ENCODE results near the gene CAMK1G.

The CAMK1G gene

GRCh38 chr1:209661071-209661470, 77.6 kb downstream of the CAMK1G start:
- DNase-seq (ENCODE audit: low spot score) = no peak

DNA sequence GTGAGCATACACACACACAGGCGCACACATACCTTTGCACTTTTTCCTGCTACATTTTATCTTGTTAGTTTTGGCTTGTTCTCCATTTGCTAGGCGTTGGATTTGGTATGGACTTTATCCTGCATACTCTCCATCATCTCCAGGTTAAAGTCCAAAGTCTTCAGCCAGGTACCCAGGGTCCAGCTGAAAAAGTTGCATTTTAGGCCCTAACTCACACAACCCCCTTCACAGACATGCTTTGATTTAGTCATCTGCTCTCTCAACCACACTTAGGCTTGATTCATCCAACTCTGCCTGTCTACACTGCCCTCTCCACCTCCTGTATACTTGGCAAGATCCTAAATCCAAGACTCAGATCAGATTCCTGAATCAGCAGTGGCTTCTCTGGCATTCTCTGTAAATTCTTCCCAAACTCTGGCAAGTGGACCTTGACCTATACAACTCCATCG, 79.4 kb downstream of the CAMK1G start:
- no peak for DNase-seq (ENCODE audit: low spot score)
